ENCODE data around the gene IKZF1.

GRCh38 chr7:50327443-50327842 lies 22.9 kb downstream of the IKZF1 start:
- TF ChIP-seq CTCF (conservative IDR thresholded peaks at IDR 0.05; ENCODE audit: low read depth, low read length): no peak
- no peak for TF ChIP-seq EZH2 (IDR thresholded peaks at IDR 0.05; ENCODE audit: borderline replicate concordance, low read depth, low read length, poor library complexity, severe bottlenecking)

Data from A673 (cell line).